ENCODE data around the gene RNASE9. TPM values are rescaled to one million over a fixed set of nuclear protein-coding genes. Genes with fewer than 3 reads are reported as not detected.

Gene RNASE9
- polyA plus RNA-seq, 1 experiment = not detected

DNA sequence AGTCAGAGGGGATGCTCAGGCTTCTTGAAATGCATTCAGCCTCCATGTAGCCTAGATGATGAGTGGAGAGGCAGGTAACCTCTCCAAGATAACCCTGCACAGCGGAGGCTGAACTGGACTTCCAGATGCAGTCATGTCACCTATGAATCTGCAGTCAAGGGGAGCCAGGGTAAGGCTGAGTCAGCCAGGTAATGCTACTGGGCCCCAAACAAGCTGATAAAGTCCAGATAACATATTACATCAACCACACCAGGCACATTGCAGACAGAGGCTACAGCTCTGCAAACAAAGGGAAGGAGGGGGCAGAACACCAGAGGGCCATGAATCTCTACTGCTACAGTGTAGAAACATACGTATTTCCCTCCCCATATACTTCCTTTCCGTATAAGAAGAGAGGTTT is 14.0 kb downstream of the RNASE9 start:
- Histone ChIP-seq H3K27me3 (ENCODE audit: control insufficient read depth, insufficient read depth, low read length) (peaks cover 8% of the 10 kb centered on the region), H3K4me3 (ENCODE audit: low read depth, low read length) (no peak overlapping the region), H3K9me3 (ENCODE audit: control insufficient read depth, insufficient read depth, low read length) (no peaks in the 10 kb centered on the region), H3K27ac (ENCODE audit: low read depth, low read length) (no peak overlapping the region)
- no peak for DNase-seq (ENCODE audit: low read depth, low spot score)
- TF ChIP-seq, protein P1, sequence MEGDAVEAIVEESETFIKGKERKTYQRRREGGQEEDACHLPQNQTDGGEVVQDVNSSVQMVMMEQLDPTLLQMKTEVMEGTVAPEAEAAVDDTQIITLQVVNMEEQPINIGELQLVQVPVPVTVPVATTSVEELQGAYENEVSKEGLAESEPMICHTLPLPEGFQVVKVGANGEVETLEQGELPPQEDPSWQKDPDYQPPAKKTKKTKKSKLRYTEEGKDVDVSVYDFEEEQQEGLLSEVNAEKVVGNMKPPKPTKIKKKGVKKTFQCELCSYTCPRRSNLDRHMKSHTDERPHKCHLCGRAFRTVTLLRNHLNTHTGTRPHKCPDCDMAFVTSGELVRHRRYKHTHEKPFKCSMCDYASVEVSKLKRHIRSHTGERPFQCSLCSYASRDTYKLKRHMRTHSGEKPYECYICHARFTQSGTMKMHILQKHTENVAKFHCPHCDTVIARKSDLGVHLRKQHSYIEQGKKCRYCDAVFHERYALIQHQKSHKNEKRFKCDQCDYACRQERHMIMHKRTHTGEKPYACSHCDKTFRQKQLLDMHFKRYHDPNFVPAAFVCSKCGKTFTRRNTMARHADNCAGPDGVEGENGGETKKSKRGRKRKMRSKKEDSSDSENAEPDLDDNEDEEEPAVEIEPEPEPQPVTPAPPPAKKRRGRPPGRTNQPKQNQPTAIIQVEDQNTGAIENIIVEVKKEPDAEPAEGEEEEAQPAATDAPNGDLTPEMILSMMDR (IDR thresholded peaks at IDR 0.05; ENCODE audit: low read depth, low read length) = no peak
- POLR2A ChIA-PET = no interaction called here
- CTCF ChIA-PET = interaction anchor here (1.6 kb wide), 1 partner anchor 219 kb away, joined by 3 read pairs; no protein-coding TSS in a partner anchor

DNA sequence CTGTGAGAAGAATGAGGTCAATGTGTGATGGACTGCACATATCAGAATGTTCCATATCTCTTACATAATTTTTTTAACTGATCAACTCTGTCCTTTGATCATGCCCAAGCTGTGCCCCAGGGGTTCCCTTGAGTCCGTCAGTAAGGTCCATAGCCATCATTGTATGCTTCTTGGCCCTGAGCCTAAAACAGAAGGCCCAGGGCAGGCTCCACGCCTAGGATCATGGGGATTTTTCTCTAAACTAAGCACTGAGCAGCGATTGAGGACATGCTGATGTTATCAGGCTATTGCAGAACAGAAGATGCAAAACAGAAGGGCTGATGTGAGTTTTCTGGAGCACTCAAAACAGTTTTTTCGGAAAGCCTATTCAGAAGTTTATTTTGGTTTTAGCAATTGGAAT is 20.9 kb downstream of the RNASE9 start:
- Histone ChIP-seq H3K9me3 (ENCODE audit: control insufficient read depth, insufficient read depth, low read length) (no peaks in the 10 kb centered on the region), H3K27ac (ENCODE audit: low read depth, low read length) (no peak overlapping the region), H3K4me3 (ENCODE audit: low read depth, low read length) (no peak overlapping the region), H3K27me3 (ENCODE audit: control insufficient read depth, insufficient read depth, low read length) (peaks cover 2% of the 10 kb centered on the region)
- TF ChIP-seq, protein P1 (IDR thresholded peaks at IDR 0.05; ENCODE audit: low read depth, low read length) = no peak
- ChIA-PET CTCF (interaction anchor here (1.7 kb wide), 1 partner anchor 10 kb away, joined by 7 read pairs; no protein-coding TSS in a partner anchor), POLR2A (no interaction called here)
- no peak for DNase-seq (ENCODE audit: low read depth, low spot score)

DNA sequence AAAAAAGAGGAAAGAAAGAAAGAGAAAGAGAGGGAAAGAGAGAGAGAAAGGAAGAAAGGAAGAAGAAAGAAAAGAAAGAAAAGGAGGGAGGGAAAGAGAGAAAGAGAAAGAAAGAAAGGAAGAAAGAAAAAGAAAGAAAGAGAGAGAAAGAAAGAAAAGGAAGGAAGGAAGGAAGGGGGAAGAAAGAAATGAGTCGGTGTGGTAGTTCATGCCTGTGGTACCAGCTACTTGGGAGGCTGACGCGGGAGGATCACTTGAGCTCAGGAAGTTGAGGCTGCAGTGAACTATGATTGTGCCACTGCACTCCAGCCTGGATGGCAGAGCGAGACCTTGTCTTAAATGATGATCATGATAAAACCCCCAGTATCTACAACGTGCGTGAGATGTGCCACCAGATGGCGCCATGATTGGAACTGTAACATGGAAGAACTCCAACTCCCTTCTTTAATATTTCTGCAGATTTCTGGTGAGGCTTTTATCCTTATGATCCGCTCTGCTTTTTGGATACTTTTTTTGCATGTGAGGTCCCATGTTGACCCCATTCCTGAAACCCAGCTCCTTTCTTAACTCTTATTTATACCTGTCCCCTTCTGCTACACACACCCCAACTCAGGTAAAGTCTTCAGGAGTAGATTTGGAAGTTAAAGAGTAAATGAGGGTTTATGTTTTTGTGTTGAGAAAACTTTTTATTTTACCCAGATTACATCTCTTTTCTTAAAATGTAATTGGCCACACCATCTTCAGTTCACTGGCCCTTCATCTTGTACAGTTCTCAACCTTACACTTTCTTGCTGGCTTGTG is 29.9 kb downstream of the RNASE9 start:
- no peaks in the 10 kb centered on the region for H3K9me3 ChIP-seq (ENCODE audit: control insufficient read depth, insufficient read depth, low read length)
- H3K27me3 ChIP-seq (ENCODE audit: control insufficient read depth, insufficient read depth, low read length) = peaks cover 4% of the 10 kb centered on the region
- ChIA-PET POLR2A (no interaction called here), CTCF (interaction anchor here (0.6 to 3.4 kb wide), 26 partner anchors 8 to 160 kb away, joined by 3 to 35 read pairs (median 4); partner anchors contain the start of genes ANG and RNASE11)
- TF ChIP-seq, protein P1 (IDR thresholded peaks at IDR 0.05; ENCODE audit: low read depth, low read length) = peak; percentile 72
- no peak overlapping the region for H3K4me3 ChIP-seq (ENCODE audit: low read depth, low read length)
- peak; percentile 50 for DNase-seq (ENCODE audit: low read depth, low spot score)
- no peak overlapping the region for H3K27ac ChIP-seq (ENCODE audit: low read depth, low read length)

DNA sequence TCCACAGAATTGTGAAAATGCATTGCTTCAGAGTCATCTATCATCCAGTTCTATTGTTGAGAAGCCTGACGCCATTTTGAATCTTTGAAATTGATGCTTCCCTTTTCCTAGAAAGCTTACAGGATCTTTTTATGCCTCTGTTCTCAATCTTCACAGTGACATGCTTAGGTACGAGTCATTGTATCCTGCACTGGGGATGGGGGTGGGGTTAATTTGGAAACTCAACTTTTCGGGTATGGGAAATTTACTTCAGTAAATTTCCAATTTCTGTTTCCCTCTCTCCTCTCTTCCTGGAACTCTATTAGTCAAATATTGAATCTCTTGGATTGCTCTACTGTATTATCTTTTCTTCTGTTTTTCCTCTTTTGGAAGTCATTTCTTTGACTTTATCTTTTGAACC is 31.0 kb downstream of the RNASE9 start:
- H3K4me3 ChIP-seq (ENCODE audit: low read depth, low read length) = no peak overlapping the region
- TF ChIP-seq, protein P1 (IDR thresholded peaks at IDR 0.05; ENCODE audit: low read depth, low read length) = no peak
- DNase-seq (ENCODE audit: low read depth, low spot score) = no peak
- H3K27ac ChIP-seq (ENCODE audit: low read depth, low read length) = no peak overlapping the region
- no peaks in the 10 kb centered on the region for H3K9me3 ChIP-seq (ENCODE audit: control insufficient read depth, insufficient read depth, low read length)
- CTCF ChIA-PET = interaction anchor here (0.7 to 3.4 kb wide), 17 partner anchors 10 to 162 kb away, joined by 3 to 35 read pairs (median 5); partner anchors contain the start of gene RNASE11
- POLR2A ChIA-PET = no interaction called here
- peaks cover 7% of the 10 kb centered on the region for H3K27me3 ChIP-seq (ENCODE audit: control insufficient read depth, insufficient read depth, low read length)

DNA sequence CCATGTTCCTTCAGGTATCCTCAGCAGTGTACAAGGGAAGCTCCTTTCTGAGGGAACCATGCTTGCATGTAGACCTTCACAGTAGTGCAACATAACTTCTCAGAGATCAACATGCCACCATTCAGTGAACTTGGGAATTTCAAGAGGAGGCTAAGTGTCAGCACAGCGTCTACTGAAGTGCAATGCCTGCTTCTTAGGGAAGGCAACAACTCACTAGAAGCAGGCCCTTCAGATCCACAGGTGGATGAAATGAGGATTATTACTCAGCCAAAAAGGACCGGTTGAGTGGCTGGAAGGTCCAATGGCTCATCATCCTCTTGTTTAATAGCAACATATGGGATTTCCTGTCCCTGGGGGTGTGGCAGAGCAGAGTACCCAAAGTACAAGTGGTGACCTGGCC is 36.8 kb downstream of the RNASE9 start:
- Histone ChIP-seq H3K27me3 (ENCODE audit: control insufficient read depth, insufficient read depth, low read length) (peaks cover 7% of the 10 kb centered on the region), H3K4me3 (ENCODE audit: low read depth, low read length) (no peak overlapping the region), H3K27ac (ENCODE audit: low read depth, low read length) (no peak overlapping the region), H3K9me3 (ENCODE audit: control insufficient read depth, insufficient read depth, low read length) (no peaks in the 10 kb centered on the region; the same call in 1 of the 2 replicates)
- ChIA-PET POLR2A (no interaction called here), CTCF (no interaction called here)
- TF ChIP-seq, protein P1 (IDR thresholded peaks at IDR 0.05; ENCODE audit: low read depth, low read length) = no peak
- no peak for DNase-seq (ENCODE audit: low read depth, low spot score)
